ENCODE measurements around the gene CDH4. TPM values are rescaled to one million over a fixed set of nuclear protein-coding genes. Genes with fewer than 3 reads are reported as not detected.

Gene CDH4
- total RNA-seq, 1 experiment from 2014 or later: not detected

DNA sequence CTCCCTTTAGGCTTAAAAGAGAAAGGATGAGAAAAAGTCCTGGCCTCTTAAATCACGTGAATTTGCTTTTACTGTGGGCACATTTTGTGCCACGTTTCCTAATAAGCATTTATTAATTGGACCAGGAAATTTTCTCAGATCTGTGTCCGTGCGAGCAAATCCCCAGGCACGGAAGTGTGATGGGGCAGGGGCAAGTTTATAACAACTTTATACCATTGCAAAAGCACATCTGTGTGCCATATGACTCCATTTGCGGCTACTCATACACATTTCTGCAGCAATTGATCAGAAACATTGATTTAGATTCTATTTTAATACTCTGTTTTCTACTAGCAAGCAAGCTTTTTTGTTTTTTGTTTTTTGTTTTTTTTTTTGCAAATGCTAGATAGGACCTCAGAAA lies 440.4 kb downstream of the CDH4 start:
- no peaks in the 10 kb centered on the region for H3K9me3 Mint-ChIP-seq (ENCODE audit: unreplicated experiment)
- no peaks in the 10 kb centered on the region for H3K36me3 Mint-ChIP-seq (ENCODE audit: insufficient read depth, unreplicated experiment)
- no peak overlapping the region for H3K4me3 Mint-ChIP-seq (ENCODE audit: unreplicated experiment)
- TF ChIP-seq, protein P1, sequence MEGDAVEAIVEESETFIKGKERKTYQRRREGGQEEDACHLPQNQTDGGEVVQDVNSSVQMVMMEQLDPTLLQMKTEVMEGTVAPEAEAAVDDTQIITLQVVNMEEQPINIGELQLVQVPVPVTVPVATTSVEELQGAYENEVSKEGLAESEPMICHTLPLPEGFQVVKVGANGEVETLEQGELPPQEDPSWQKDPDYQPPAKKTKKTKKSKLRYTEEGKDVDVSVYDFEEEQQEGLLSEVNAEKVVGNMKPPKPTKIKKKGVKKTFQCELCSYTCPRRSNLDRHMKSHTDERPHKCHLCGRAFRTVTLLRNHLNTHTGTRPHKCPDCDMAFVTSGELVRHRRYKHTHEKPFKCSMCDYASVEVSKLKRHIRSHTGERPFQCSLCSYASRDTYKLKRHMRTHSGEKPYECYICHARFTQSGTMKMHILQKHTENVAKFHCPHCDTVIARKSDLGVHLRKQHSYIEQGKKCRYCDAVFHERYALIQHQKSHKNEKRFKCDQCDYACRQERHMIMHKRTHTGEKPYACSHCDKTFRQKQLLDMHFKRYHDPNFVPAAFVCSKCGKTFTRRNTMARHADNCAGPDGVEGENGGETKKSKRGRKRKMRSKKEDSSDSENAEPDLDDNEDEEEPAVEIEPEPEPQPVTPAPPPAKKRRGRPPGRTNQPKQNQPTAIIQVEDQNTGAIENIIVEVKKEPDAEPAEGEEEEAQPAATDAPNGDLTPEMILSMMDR (IDR thresholded peaks at IDR 0.05; ENCODE audit: insufficient read depth in 1 of 2, low read depth in 1 of 2, low read length in 1 of 2, severe bottlenecking in 1 of 2, unreplicated experiment in 1 of 2): no peak
- BruUV-seq (replicated peaks): no TSS peak
- no peaks in the 10 kb centered on the region for H3K36me3 ChIP-seq (ENCODE audit: control insufficient read depth, insufficient read depth, low read length)
- H3K27me3 ChIP-seq (replicated peaks; ENCODE audit: control insufficient read depth, insufficient read depth, low read length): peaks cover 3% of the 10 kb centered on the region; the same call in 1 of the 2 replicates
- no peaks in the 10 kb centered on the region for H3K4me1 Mint-ChIP-seq (ENCODE audit: low read depth, unreplicated experiment)
- no peaks in the 10 kb centered on the region for H3K4me1 ChIP-seq
- POLR2A ChIA-PET: no interaction called here
- CTCF ChIA-PET: no interaction called here
- H3K27ac Mint-ChIP-seq (ENCODE audit: unreplicated experiment): no peak overlapping the region
- no peak overlapping the region for H3K4me3 ChIP-seq (ENCODE audit: low read depth, low read length)
- no peaks in the 10 kb centered on the region for H3K9me3 ChIP-seq
- DNase-seq: no peak
- intact Hi-C loops (cut with micrococcal nuclease; ENCODE audit: unreplicated experiment): no loop called here
- H3K27me3 Mint-ChIP-seq (ENCODE audit: insufficient read depth, unreplicated experiment): peaks cover 47% of the 10 kb centered on the region

DNA sequence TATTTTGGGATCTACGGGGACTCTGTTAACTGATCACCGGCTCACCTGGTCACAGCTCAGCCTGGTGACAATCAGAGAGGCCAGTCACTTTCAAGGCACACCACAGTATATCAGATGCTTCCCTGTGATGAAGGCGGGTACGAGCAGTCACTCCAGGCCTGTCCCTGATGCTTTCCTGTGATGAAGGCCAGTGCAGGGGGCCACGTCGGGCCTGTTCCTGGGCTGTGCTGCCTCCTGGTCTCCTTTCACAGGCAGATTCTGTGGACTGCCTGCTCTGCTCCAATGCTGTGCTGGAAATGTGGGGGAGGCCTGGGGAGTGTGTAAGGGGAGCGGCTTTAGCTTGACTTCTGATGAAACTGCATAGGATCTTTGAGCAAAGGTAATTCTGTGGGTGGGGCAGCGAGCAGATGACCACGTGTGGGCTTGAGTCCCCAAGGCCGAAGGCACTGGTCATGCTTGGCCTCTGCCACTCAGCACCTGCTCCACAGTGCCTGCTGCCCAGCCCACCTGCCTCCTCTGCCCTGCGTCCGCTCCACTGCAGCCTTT lies 441.1 kb downstream of the CDH4 start:
- no peaks in the 10 kb centered on the region for H3K4me1 Mint-ChIP-seq (ENCODE audit: low read depth, unreplicated experiment)
- H3K9me3 ChIP-seq: no peaks in the 10 kb centered on the region
- no peaks in the 10 kb centered on the region for H3K4me1 ChIP-seq
- TF ChIP-seq, protein P1 (IDR thresholded peaks at IDR 0.05; ENCODE audit: insufficient read depth in 1 of 2, low read depth in 1 of 2, low read length in 1 of 2, severe bottlenecking in 1 of 2, unreplicated experiment in 1 of 2): no peak
- DNase-seq: no peak
- H3K27me3 Mint-ChIP-seq (ENCODE audit: insufficient read depth, unreplicated experiment): peaks cover 53% of the 10 kb centered on the region
- no peak overlapping the region for H3K4me3 Mint-ChIP-seq (ENCODE audit: unreplicated experiment)
- ChIA-PET CTCF (no interaction called here), POLR2A (no interaction called here)
- BruUV-seq (replicated peaks): no TSS peak
- no peaks in the 10 kb centered on the region for H3K36me3 ChIP-seq (ENCODE audit: control insufficient read depth, insufficient read depth, low read length)
- H3K9me3 Mint-ChIP-seq (ENCODE audit: unreplicated experiment): no peaks in the 10 kb centered on the region
- no peaks in the 10 kb centered on the region for H3K36me3 Mint-ChIP-seq (ENCODE audit: insufficient read depth, unreplicated experiment)
- H3K27ac Mint-ChIP-seq (ENCODE audit: unreplicated experiment): no peak overlapping the region
- no peak overlapping the region for H3K4me3 ChIP-seq (ENCODE audit: low read depth, low read length)
- intact Hi-C loops (cut with micrococcal nuclease; ENCODE audit: unreplicated experiment): no loop called here
- peaks cover 3% of the 10 kb centered on the region; the same call in 1 of the 2 replicates for H3K27me3 ChIP-seq (replicated peaks; ENCODE audit: control insufficient read depth, insufficient read depth, low read length)

DNA sequence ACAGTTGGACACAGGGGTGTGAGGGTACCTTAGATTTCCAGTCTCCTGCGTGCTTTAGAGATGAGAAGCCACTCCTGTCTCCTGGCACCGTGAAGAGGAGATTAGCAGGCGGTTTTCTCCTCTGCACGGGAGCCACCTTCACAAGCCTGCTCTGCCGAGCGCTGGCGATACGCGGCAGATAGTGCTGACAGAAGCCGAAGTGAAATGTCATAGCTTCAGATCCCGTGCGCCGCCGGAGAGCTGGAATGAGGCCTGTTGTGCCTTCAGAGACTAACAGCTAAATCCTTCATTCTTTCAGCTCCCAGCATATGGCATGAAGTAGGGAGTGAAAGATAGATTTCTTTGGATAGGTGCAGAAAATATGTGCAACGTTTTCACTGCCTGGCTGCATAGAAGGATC lies 442.6 kb downstream of the CDH4 start:
- no TSS peak for BruUV-seq (replicated peaks)
- Mint-ChIP-seq H3K4me1 (ENCODE audit: low read depth, unreplicated experiment) (no peaks in the 10 kb centered on the region), H3K27me3 (ENCODE audit: insufficient read depth, unreplicated experiment) (peaks cover 48% of the 10 kb centered on the region), H3K36me3 (ENCODE audit: insufficient read depth, unreplicated experiment) (no peaks in the 10 kb centered on the region), H3K9me3 (ENCODE audit: unreplicated experiment) (no peaks in the 10 kb centered on the region), H3K27ac (ENCODE audit: unreplicated experiment) (no peak overlapping the region), H3K4me3 (ENCODE audit: unreplicated experiment) (no peak overlapping the region)
- no peaks in the 10 kb centered on the region for H3K36me3 ChIP-seq (ENCODE audit: control insufficient read depth, insufficient read depth, low read length)
- H3K4me3 ChIP-seq (ENCODE audit: low read depth, low read length): no peak overlapping the region
- no peaks in the 10 kb centered on the region for H3K4me1 ChIP-seq
- TF ChIP-seq, protein P1 (IDR thresholded peaks at IDR 0.05; ENCODE audit: insufficient read depth in 1 of 2, low read depth in 1 of 2, low read length in 1 of 2, severe bottlenecking in 1 of 2, unreplicated experiment in 1 of 2): no peak
- peaks cover 4% of the 10 kb centered on the region for H3K27me3 ChIP-seq (replicated peaks; ENCODE audit: control insufficient read depth, insufficient read depth, low read length)
- no peaks in the 10 kb centered on the region for H3K9me3 ChIP-seq
- DNase-seq: no peak
- CTCF ChIA-PET: no interaction called here
- intact Hi-C loops (cut with micrococcal nuclease; ENCODE audit: unreplicated experiment): no loop called here
- POLR2A ChIA-PET: no interaction called here
